Neural cell (in vitro differentiated cells): Measurements from ENCODE around the gene HRAS. TPM values are rescaled to one million over a fixed set of nuclear protein-coding genes. Genes with fewer than 3 reads are reported as not detected.
A peak's percentile ranks its signal among the peaks of the same experiment; 100 is the strongest.

Source experiments
- H2AFZ ChIP-seq: fragments of 200-600, 300-800 bp; sonication (generic), shearing (Covaris generic); 2 replicates; pipeline ENCODE4 v1.6.0; 2014; ENCODE audit warnings: low read depth, mild to moderate bottlenecking, antibody characterized with exemption, low read length, moderate library complexity
- H3F3A ChIP-seq: fragments of 200-600 bp; shearing (Covaris generic); 2 replicates; pipeline ENCODE4 v1.6.1; 2016; ENCODE audit warnings: mild to moderate bottlenecking, moderate library complexity, mixed read lengths, antibody characterized with exemption, low read length; ENCODE audit not compliant: insufficient read depth, poor library complexity, severe bottlenecking
- H3K27ac ChIP-seq: fragments of 200-600, 300-800 bp; sonication (generic), shearing (Covaris generic); 2 replicates; pipeline ENCODE4 v1.5.1; 2014; ENCODE audit warnings: mild to moderate bottlenecking, low read length, moderate library complexity
- H3K27me3 ChIP-seq: fragments of 300-800, 200-600 bp; sonication (generic), shearing (Covaris generic); 2 replicates; pipeline ENCODE4 v1.6.0; 2014; ENCODE audit warnings: mild to moderate bottlenecking, low read depth, low read length, moderate library complexity; ENCODE audit not compliant: insufficient read depth
- H3K36me3 ChIP-seq: fragments of 300-800, 200-600 bp; sonication (generic), shearing (Covaris generic); 2 replicates; pipeline ENCODE4 v1.5.1; 2014; ENCODE audit warnings: mild to moderate bottlenecking, antibody characterized with exemption, low read length, moderate library complexity; ENCODE audit not compliant: insufficient read depth
- H3K4me2 ChIP-seq: fragments of 300-800, 200-600 bp; sonication (generic), shearing (Covaris generic); 2 replicates; pipeline ENCODE4 v1.6.0; 2014; ENCODE audit warnings: mild to moderate bottlenecking, low read length
- H3K4me3 ChIP-seq: fragments of 300-800, 200-600 bp; sonication (generic), shearing (Covaris generic); 2 replicates; pipeline ENCODE4 v1.5.1; 2014; ENCODE audit warnings: mild to moderate bottlenecking, low read length, moderate library complexity
- H3K79me2 ChIP-seq: fragments of 200-600 bp; shearing (Covaris generic); replicated peaks from 2 replicates; pipeline ENCODE4 v1.6.0; 2014; ENCODE audit warnings: mild to moderate bottlenecking, low read length, moderate library complexity; ENCODE audit not compliant: insufficient read depth
- H3K9ac ChIP-seq: fragments of 300-800, 200-600 bp; sonication (generic), shearing (Covaris generic); 2 replicates; pipeline ENCODE4 v1.6.1; 2016; ENCODE audit warnings: mild to moderate bottlenecking, low read length, mixed read lengths
- H3K9me2 ChIP-seq: fragments of 200-600 bp; shearing (Covaris generic); 2 replicates; pipeline ENCODE4 v1.6.1; 2016; ENCODE audit warnings: mild to moderate bottlenecking, low read length, mixed read lengths; ENCODE audit not compliant: insufficient read depth
- H3K9me3 ChIP-seq: fragments of 200-600, 300-800 bp; sonication (generic), shearing (Covaris generic); 2 replicates; pipeline ENCODE4 v1.6.1; 2016; ENCODE audit warnings: mild to moderate bottlenecking, mixed run types, low read length, moderate library complexity, mixed read lengths
- H4K20me1 ChIP-seq: fragments of 200-600 bp; shearing (Covaris generic); 2 replicates; pipeline ENCODE4 v1.6.1; 2016; ENCODE audit warnings: mild to moderate bottlenecking, mixed run types; ENCODE audit not compliant: insufficient read depth
- EP300 ChIP-seq: fragments of 450-650 bp; conservative IDR thresholded peaks from 2 replicates; pipeline ENCODE4 v1.6.1; 2014; ENCODE audit warnings: antibody characterized with exemption, mild to moderate bottlenecking, moderate library complexity; ENCODE audit not compliant: poor library complexity, severe bottlenecking
- EZH2 ChIP-seq: fragments of 200-600, 300-800 bp; shearing (Covaris generic), sonication (generic); IDR thresholded peaks from 2 replicates; pipeline ENCODE4 v1.6.1; 2014; ENCODE audit warnings: antibody characterized with exemption, low read length, borderline replicate concordance, mild to moderate bottlenecking; ENCODE audit not compliant: insufficient read depth, poor library complexity, severe bottlenecking
- MXI1 ChIP-seq: fragments of 450-650 bp; conservative IDR thresholded peaks from 2 replicates; pipeline ENCODE4 v1.6.1; 2014; ENCODE audit warnings: antibody characterized with exemption, mild to moderate bottlenecking; ENCODE audit not compliant: poor library complexity, severe bottlenecking
- POLR2AphosphoS5 ChIP-seq: IDR thresholded peaks from 2 replicates; pipeline ENCODE4 v1.6.1; 2012
- RAD21 ChIP-seq: fragments of 450-650 bp; conservative IDR thresholded peaks from 2 replicates; pipeline ENCODE4 v1.6.1; 2014; ENCODE audit warnings: antibody characterized with exemption, mild to moderate bottlenecking, moderate library complexity
- SMC3 ChIP-seq: fragments of 450-650 bp; conservative IDR thresholded peaks from 2 replicates; pipeline ENCODE4 v1.6.1; 2014; ENCODE audit warnings: antibody characterized with exemption, mild to moderate bottlenecking, moderate library complexity; ENCODE audit not compliant: poor library complexity
- TAF1 ChIP-seq: IDR thresholded peaks from 2 replicates; pipeline ENCODE4 v1.6.1; 2012; ENCODE audit warnings: low read depth
- polyA plus RNA-seq: library from polyadenylated mRNA; depleted of rRNA; stranded (reverse); fragments of >200 nt; gene quantifications from 2 replicates; pipeline ENCODE4 v1.2.3, GENCODE V29; 2014
- TF ChIP-seq, protein P1 (sequence below): fragments of 450-650 bp; IDR thresholded peaks from 2 replicates; pipeline ENCODE4 v1.5.1; 2014; ENCODE audit warnings: antibody characterized with exemption, mild to moderate bottlenecking, moderate library complexity; ENCODE audit not compliant: poor library complexity, severe bottlenecking
- TF ChIP-seq, protein P2 (sequence below): IDR thresholded peaks from 2 replicates; pipeline ENCODE4 v1.6.1; 2012; ENCODE audit warnings: borderline replicate concordance

The HRAS gene
- polyA plus RNA-seq, 1 donor from 2014 or later: 120 TPM

DNA sequence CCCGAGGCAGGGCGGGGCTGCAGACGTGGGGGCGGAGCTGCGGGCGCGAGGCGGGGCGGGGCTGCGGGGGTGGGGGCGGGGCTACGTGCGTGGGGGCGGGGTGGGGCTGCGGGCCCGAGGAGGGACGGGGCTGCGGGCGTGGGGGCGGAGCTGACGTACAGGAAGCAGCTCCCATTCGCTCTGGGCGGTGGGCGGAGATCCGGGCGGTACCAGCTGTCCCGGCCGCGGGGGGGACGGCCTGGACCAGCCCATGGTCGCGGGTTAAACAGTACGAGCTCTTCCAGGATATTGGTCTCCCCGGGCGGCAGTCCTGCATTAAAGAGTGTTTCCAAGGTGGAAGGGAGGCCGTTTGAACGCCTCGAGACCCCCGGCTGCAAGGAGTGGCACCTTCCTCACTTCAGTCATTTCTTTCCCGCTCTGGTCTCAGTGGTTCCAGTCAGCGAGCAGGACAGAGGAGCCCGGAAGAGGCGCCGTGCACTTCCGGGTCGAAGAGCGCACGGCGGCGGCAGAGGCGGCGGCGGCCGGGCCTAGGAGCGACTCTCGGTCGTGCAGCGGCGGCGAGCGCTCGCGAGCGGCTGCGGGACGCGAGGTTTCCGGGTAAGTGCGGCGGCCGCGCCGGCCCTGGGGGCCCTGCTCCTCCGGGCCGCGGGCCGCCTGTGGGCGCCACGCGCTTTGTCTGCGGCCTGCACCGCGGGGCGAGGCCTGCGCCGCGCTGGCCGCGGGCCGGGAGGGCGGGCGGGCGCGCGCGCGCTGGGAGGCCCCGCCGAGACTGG, 40.8 kb upstream of the HRAS start, which contains the start of gene PHRF1:
Gene PHRF1 (plus strand): TSS at position 475 of the 773 bp plus-strand sequence. CDS start 5,043 bp downstream, outside the sequence.
- H3K9ac ChIP-seq: peak within 1 kb of the TSS; percentile 93
- H3K27me3 ChIP-seq: no peaks in the 10 kb centered on the region
- H3K9me3 ChIP-seq: no peaks in the 10 kb centered on the region
- no peaks in the 10 kb centered on the region for H3K36me3 ChIP-seq
- peaks cover 39% of the 10 kb centered on the region for H3K79me2 ChIP-seq
- no peaks in the 10 kb centered on the region for H3K9me2 ChIP-seq
- TF ChIP-seq, protein P1, sequence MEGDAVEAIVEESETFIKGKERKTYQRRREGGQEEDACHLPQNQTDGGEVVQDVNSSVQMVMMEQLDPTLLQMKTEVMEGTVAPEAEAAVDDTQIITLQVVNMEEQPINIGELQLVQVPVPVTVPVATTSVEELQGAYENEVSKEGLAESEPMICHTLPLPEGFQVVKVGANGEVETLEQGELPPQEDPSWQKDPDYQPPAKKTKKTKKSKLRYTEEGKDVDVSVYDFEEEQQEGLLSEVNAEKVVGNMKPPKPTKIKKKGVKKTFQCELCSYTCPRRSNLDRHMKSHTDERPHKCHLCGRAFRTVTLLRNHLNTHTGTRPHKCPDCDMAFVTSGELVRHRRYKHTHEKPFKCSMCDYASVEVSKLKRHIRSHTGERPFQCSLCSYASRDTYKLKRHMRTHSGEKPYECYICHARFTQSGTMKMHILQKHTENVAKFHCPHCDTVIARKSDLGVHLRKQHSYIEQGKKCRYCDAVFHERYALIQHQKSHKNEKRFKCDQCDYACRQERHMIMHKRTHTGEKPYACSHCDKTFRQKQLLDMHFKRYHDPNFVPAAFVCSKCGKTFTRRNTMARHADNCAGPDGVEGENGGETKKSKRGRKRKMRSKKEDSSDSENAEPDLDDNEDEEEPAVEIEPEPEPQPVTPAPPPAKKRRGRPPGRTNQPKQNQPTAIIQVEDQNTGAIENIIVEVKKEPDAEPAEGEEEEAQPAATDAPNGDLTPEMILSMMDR: peak; percentile 34
- TF ChIP-seq POLR2AphosphoS5 (peak; percentile 87), MXI1 (peak; percentile 77), EP300 (peak; percentile 60), EZH2 (no peak), SMC3 (peak; percentile 22), RAD21 (no peak), TAF1 (peak; percentile 87)
- TF ChIP-seq, protein P2, sequence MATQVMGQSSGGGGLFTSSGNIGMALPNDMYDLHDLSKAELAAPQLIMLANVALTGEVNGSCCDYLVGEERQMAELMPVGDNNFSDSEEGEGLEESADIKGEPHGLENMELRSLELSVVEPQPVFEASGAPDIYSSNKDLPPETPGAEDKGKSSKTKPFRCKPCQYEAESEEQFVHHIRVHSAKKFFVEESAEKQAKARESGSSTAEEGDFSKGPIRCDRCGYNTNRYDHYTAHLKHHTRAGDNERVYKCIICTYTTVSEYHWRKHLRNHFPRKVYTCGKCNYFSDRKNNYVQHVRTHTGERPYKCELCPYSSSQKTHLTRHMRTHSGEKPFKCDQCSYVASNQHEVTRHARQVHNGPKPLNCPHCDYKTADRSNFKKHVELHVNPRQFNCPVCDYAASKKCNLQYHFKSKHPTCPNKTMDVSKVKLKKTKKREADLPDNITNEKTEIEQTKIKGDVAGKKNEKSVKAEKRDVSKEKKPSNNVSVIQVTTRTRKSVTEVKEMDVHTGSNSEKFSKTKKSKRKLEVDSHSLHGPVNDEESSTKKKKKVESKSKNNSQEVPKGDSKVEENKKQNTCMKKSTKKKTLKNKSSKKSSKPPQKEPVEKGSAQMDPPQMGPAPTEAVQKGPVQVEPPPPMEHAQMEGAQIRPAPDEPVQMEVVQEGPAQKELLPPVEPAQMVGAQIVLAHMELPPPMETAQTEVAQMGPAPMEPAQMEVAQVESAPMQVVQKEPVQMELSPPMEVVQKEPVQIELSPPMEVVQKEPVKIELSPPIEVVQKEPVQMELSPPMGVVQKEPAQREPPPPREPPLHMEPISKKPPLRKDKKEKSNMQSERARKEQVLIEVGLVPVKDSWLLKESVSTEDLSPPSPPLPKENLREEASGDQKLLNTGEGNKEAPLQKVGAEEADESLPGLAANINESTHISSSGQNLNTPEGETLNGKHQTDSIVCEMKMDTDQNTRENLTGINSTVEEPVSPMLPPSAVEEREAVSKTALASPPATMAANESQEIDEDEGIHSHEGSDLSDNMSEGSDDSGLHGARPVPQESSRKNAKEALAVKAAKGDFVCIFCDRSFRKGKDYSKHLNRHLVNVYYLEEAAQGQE: peak; percentile 84
- H3K4me3 ChIP-seq: peak within 1 kb of the TSS; percentile 97
- H3K27ac ChIP-seq: peak within 1 kb of the TSS; percentile 90
- peak within 1 kb of the TSS; percentile 95 for H2AFZ ChIP-seq
- peaks cover 16% of the 10 kb centered on the region for H4K20me1 ChIP-seq
- H3K4me2 ChIP-seq: peak within 1 kb of the TSS; percentile 68
- no peaks in the 10 kb centered on the region for H3F3A ChIP-seq

DNA sequence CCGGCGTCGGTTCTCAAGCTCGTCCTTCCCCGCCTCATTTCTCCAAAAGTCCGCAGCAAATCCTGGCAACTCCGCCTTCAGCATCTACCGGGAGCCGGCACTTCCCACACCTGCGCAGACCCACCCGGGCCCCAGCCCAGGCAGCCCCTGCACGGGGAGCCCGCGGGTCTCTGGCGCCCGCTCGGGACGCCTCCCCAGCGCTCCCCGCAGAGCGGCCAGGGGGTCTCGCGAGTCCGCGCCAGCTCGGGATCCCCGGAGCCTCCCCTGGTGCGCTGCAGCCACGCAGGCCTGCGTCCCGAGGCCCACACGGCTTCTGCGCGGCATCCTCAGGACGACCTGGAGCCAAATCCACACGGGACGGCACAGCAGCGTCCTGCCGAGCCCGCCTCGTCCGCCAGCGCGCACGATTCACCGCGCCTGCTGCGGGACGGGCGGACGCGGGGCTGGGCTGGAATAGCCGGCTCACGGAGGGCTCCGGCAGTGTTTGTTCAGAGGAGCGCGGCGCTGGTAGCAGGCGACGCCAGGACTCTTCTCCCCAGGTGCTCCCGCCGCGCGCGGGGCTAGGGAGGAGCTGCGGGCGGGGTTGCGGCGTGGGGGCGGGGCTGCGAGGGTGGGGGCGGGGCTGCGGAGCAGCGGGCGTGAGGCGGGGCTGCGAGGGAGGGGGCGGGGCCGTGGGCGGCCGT, 40.1 kb upstream of the HRAS start:
- Histone ChIP-seq H3K27me3 (no peaks in the 10 kb centered on the region), H3K9ac (peak overlapping the region; percentile 77), H3K79me2 (peaks cover 37% of the 10 kb centered on the region), H3K4me2 (peak overlapping the region; percentile 44), H3K9me2 (no peaks in the 10 kb centered on the region), H3K4me3 (peak overlapping the region; percentile 95), H3F3A (no peaks in the 10 kb centered on the region), H2AFZ (peak overlapping the region; percentile 60), H3K27ac (peak overlapping the region; percentile 70), H4K20me1 (peaks cover 16% of the 10 kb centered on the region), H3K9me3 (no peaks in the 10 kb centered on the region), H3K36me3 (no peaks in the 10 kb centered on the region)
- TF ChIP-seq EZH2: no peak
- TF ChIP-seq RAD21: peak; percentile 15
- TF ChIP-seq, protein P1: peak; percentile 12
- no peak for TF ChIP-seq TAF1
- peak; percentile 34 for TF ChIP-seq EP300
- peak; percentile 54 for TF ChIP-seq MXI1
- TF ChIP-seq, protein P2: no peak
- TF ChIP-seq SMC3: peak; percentile 45
- TF ChIP-seq POLR2AphosphoS5: peak; percentile 57
